HG03159 (cell line): ENCODE measurements around the gene AXIN1.

Experiments
- ATAC-seq: cut with Tn5 transposase; IDR thresholded peaks from one replicate; pipeline ENCODE4 v1.9.1; 2021; ENCODE audit warnings: mild to moderate bottlenecking, moderate library complexity; ENCODE audit not compliant: unreplicated experiment

AXIN1 gene

GRCh38 chr16:307691-308312 is 44.7 kb downstream of the AXIN1 start:
- no peak for ATAC-seq

GRCh38 chr16:306911-307370 is 45.6 kb downstream of the AXIN1 start:
- ATAC-seq: no peak

- ATAC-seq: no peak
These were observed 46.5 kb downstream of the AXIN1 start for GRCh38 chr16:305916-306626.

DNA sequence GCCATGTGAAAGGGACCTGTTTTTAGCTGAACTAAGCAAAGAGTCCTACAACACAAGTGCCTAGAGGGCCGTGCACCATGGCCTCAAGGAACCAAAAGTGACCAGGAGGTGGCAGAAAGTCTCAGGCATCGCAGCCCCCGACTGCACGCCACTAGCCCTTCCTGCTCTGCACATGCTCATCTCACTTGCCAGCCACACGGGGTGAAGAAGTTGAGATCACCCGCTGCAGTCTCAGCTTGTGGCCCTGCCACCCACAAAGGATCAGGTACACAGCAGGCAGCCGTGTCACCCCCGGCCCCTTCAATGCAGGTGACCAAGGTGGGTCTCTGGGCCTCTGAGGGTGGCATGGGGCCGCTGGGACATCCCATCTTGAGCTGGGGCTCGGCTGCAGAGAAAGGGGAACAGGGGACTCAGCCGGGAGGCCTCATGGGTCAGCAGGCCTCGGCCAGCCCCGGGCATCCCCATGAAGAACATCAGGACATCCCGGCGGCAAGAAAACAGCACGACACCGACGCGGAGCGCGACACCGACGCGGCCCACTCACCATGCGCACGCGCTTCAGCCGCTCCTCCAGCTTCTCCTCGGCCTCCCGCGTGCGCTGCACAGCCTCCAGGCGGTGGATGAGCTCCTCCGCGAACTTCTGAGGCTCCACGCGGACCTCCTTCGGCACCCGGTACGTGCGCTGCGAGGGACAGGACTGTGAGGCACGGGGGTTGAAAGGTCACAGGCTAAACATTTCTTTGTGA is 48.6 kb downstream of the AXIN1 start:
- ATAC-seq: no peak

GRCh38 chr16:301950-302349 is 50.6 kb downstream of the AXIN1 start:
- ATAC-seq: no peak

- no peak for ATAC-seq
These were observed 51.3 kb downstream of the AXIN1 start for GRCh38 chr16:301235-301634.

DNA sequence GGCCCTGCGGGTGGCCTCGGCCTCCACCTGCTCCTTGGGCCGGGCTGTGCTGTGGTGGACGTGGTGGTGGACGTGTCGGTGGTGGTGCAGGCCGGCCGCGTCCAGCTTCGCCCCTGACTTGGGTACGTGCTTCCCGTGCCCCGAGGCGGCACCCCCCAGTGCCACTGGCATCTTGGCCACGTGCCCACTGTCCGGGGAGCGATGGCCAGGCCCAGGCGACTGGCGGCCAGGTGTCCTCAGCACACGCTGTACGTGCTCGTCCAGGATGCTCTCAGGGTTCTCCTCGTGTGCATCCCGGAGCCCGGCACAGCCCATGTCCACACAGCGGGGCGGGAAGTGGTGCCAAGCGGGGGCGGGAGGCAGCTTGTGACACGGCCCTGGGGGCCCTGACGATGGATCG is 54.7 kb downstream of the AXIN1 start:
- no peak for ATAC-seq

DNA sequence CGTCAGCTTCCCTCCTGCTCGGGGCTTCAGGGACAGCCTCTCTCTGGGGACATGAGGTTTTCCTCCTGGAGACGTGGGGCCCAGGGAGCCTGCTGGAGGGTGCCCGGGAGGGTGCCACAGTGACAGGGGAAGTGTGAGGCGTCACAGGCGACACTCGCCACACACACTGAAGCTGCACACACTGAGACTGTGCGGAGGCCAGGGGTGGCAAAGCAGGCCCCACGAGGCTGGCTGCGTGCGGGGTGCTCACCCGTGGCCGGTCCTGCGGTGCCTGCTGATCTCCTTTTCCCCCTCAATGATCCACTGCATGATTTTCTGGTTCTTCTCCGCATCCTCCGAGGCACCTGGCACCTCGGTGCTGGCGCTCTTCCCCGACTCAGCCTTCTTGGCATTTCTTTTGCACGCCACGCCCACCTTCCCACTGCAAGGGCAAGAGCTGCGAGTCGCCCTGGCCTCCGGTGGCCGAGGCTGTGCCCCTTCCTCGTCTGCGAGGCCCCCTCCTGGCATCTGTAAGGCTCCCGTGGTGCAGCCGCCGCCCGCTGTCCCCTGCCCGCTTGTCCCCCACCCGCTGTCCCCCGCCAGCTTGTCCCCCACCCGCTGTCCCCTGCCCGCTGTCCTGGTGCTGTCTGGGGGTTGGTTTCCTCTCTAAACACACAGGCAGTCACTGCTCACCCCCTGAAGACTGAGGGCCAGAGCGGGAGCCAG is 55.6 kb downstream of the AXIN1 start:
- no peak for ATAC-seq

GRCh38 chr16:296276-296675 is 56.2 kb downstream of the AXIN1 start:
- ATAC-seq: no peak

DNA sequence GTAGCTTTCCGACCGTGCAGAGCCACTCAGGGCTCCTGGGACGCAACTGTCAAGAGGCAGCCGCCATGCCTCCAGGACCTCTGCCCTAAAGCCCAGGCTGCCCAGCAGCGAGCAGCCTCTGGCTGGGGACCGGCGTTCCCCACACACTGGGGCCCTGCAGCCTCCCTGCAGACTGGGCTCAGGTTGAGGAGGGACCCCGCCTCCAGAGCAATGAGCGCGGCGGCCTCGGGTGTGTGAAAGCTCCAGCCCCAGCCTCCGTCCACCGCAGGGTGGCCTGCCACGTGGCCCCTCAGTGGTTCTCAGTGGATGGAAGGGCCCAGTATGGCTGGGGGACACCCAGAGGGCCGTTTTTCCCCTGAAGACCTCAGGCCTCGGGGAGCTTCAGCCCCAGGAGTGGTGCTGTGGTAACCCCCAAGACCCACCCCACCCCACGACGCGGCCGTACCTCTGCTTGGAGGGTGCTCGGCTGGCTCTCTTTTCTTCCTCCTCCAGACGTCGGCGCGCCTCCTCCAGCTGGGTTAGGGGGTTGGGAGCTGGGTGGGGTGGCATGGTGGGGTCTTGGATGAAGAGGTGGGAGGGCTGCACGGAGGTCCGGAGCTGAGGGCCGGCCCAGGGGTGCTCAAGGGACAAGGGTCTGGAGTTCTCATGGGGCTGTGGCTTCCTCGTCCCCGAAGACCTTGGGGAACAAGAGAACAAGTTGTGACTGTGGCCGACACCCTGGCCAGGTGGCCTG is 59.3 kb downstream of the AXIN1 start:
- ATAC-seq: no peak

DNA sequence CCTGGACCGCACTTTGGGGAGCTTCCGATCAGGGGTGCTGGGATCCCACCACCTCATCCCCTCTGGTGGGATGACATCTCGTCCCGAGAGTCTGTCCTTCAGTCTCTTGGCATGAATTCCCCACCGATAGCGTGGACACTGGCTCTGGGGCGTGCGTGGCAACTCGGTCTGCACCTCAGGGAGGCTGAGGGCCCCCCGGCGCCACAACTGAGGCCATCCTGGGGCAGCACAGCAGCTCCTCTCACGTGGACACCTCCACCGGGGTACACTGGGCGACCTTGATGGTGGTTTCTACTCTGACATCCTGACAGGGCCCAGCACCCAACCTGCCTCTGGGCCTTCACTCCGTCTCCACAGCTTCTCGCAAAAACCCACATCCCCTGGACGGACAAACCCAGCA is 61.0 kb downstream of the AXIN1 start:
- ATAC-seq: no peak

DNA sequence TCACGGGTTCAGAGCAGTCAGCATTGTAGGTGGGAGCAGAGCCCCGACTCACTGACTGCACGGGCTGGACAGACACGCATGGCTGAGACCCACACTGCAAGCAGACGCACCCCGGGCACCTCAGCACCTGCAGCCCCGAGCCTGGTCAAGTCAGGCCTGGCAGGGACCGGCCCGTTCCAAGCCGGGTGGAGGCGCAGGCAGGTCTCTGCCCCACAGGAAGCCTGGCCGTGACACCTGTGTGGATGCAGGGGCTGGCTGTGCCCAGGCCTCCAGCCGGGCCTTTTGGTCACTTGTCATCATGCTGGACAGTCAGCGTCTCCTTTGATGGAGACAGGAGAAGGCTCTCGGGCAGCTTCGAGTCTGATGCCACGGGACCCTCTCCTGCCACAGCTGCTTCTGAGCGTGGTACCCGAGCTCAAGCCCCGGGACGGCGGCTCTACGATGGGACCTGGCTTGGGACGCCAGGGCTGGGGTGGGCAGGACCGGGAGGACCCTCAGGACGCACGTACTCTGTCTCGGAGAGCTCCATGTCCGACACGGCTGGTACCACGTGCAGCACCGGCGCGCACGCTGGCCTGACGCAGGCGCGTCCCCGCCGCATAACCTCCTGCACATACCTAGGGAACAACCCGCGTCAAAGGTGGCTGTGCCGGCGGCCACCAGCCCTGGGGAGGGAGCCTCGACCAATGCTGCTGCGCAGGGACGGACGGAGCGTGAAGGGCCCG is 61.7 kb downstream of the AXIN1 start:
- no peak for ATAC-seq

DNA sequence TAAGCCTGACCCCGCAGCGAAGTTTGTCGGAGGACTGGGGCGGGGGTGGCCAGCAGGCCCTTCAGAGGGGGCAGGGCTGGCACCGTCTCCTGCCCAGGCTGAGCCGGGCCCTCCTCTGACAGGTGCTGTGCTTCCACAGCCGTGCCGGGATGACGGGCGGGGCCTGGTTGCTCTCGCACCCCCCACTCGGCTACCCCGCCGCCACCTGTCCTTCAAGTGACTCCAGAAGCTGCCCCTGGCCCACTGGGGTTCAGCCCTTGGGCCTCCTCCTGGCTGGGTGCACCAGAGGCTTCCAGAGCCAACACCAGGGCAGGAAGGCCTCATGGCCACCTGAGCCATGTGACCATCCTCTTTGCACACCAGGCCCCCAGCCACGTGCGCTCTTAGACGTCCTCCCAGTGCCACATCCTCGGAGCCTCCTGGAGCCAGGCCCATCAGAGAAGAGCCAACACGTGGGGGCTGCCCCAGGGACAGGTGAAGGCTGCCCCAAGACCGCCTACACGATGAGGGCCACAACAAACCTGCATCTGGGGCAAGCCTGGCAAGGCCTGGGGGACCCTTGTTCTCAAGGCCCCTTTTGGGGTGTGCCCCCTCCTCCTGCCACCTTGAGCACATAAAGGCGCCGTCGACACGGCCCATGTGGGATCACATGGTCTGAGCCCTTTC is 62.4 kb downstream of the AXIN1 start:
- no peak for ATAC-seq

DNA sequence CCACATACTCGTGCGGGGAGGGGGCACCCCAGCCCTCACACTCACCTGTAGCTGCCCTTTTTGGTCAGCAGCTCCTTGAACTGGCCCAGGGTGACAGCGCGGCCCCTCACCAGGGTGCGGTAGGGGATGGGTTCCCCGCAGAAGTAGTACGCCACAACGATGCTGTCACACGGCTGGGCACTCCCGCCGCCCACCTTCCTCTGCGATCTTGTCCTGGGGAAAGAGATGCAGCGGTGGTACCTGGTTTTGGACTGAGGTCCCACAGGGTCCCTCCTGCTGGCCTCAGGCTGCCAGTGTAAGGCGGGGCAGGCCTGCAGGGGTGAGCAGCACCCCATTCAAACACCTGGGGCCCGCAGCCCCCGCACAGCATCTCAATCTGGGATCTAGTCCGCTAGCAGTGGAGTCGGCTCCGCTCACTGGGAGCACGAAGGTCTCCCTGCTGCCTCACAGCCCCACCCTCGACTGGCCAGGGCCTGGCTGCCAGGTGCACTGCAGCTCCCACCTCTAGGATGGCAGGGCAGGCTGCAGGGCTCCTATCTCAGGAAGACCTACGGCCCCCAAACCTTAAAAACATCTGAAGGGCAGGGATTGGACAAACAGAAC is 63.0 kb downstream of the AXIN1 start:
- no peak for ATAC-seq

- ATAC-seq: no peak
These were observed 64.3 kb downstream of the AXIN1 start for GRCh38 chr16:287981-288920.

GRCh38 chr16:287298-287811 is 65.2 kb downstream of the AXIN1 start:
- ATAC-seq: no peak

GRCh38 chr16:286491-287297 is 65.8 kb downstream of the AXIN1 start:
- no peak for ATAC-seq
